Keratinocyte (primary cell): ENCODE measurements around the gene VCAN. TPM values are rescaled to one million over a fixed set of nuclear protein-coding genes. Genes with fewer than 3 reads are reported as not detected.

Source experiments
- DNase-seq: peaks from one replicate; pipeline ENCODE4 v3.0.0-alpha.2; 2011; ENCODE audit warnings: low read depth, missing footprints, low spot score
- FAIRE-seq: peaks from 2 replicates; lab custom pipeline; 2011; peaks lifted over from hg19 to GRCh38; lab: Jason Lieb, UNC
- H2AFZ ChIP-seq: 2 replicates; pipeline ENCODE4 v1.6.0; 2012; ENCODE audit warnings: low read length, control low read depth, inconsistent platforms; ENCODE audit not compliant: control insufficient read depth
- H3K27ac ChIP-seq: 2 replicates; pipeline ENCODE4 v1.5.1; 2011; ENCODE audit warnings: low read length; ENCODE audit not compliant: control insufficient read depth, insufficient read depth
- H3K27me3 ChIP-seq: 3 replicates; pipeline ENCODE4 v1.6.0; 2011; ENCODE audit warnings: low read length; ENCODE audit not compliant: control insufficient read depth, insufficient read depth; ENCODE audit errors: extremely low read depth
- H3K36me3 ChIP-seq, 2 experiments: 2 replicates in 1 of 2; 3 replicates in 1 of 2; pipeline ENCODE4 v1.5.1; 2011; ENCODE audit warnings: low read length in 2 of 2, mild to moderate bottlenecking in 1 of 2; ENCODE audit not compliant: control insufficient read depth in 2 of 2, insufficient read depth in 2 of 2; ENCODE audit errors: extremely low read depth in 1 of 2
- H3K4me1 ChIP-seq: 3 replicates; pipeline ENCODE4 v1.5.1; 2011; ENCODE audit warnings: low read length; ENCODE audit not compliant: control insufficient read depth, insufficient read depth; ENCODE audit errors: extremely low read depth
- H3K4me2 ChIP-seq: 3 replicates; pipeline ENCODE4 v1.6.0; 2011; ENCODE audit warnings: low read depth, low read length; ENCODE audit not compliant: control insufficient read depth, insufficient read depth; ENCODE audit errors: extremely low read depth
- H3K4me3 ChIP-seq, 3 experiments: fragments of 200-600 bp in 1 of 3; sonication (generic) in 1 of 3; 2 replicates in 2 of 3; 3 replicates in 1 of 3; pipeline ENCODE4 v1.5.1; 2011 to 2016; ENCODE audit warnings: low read length in 3 of 3, mild to moderate bottlenecking in 3 of 3, control low read depth in 2 of 3, inconsistent platforms in 1 of 3, low read depth in 1 of 3, mixed read lengths in 1 of 3, mixed run types in 1 of 3, moderate library complexity in 1 of 3; ENCODE audit not compliant: control insufficient read depth in 2 of 3, insufficient read depth in 2 of 3; ENCODE audit errors: extremely low read depth in 1 of 3
- H3K79me2 ChIP-seq: 2 replicates; pipeline ENCODE4 v1.6.0; 2012; ENCODE audit warnings: low read length; ENCODE audit not compliant: control insufficient read depth, insufficient read depth
- H3K9ac ChIP-seq: 3 replicates; pipeline ENCODE4 v1.6.0; 2011; ENCODE audit warnings: low read length; ENCODE audit not compliant: control insufficient read depth, insufficient read depth; ENCODE audit errors: extremely low read depth
- H3K9me1 ChIP-seq: 3 replicates; pipeline ENCODE4 v1.6.0; 2011; ENCODE audit warnings: low read length; ENCODE audit not compliant: control insufficient read depth, insufficient read depth; ENCODE audit errors: extremely low read depth
- H3K9me3 ChIP-seq: 2 replicates; pipeline ENCODE4 v1.5.1; 2012; ENCODE audit warnings: low read depth, low read length; ENCODE audit not compliant: control insufficient read depth
- H4K20me1 ChIP-seq: 3 replicates; pipeline ENCODE4 v1.6.0; 2011; ENCODE audit warnings: low read length; ENCODE audit not compliant: control insufficient read depth, insufficient read depth; ENCODE audit errors: extremely low read depth
- EZH2 ChIP-seq: IDR thresholded peaks from one replicate; pipeline ENCODE4 v1.6.1; 2012; ENCODE audit warnings: inconsistent platforms, mild to moderate bottlenecking, low read length, moderate library complexity
- dilution Hi-C: fragments of 300-500 bp; cut with MboI; formaldehyde crosslinking; loops from one replicate; pipeline ENCODE4 v1.7.0; 2020; ENCODE audit warnings: low sequenced_read_pairs; ENCODE audit not compliant: extremely low pct_ligation_motif_present
- polyA plus RNA-seq, 5 experiments: library from polyadenylated mRNA; depleted of rRNA in 3 of 5; stranded (reverse) in 3 of 5; stranded (forward) in 1 of 5; unstranded in 1 of 5; fragments of >200 nt; gene quantifications; 1 replicate in 1 of 5; 2 replicates in 3 of 5; 3 replicates in 1 of 5; pipeline versions ENCODE4 v1.2.1 to v1.2.3, GENCODE V29; 2011 to 2012; ENCODE audit warnings: missing spikeins in 2 of 5, low read depth in 1 of 5, low replicate concordance in 1 of 5
- TF ChIP-seq, protein P1 (sequence below), 3 experiments: IDR thresholded peaks in 1 of 3; conservative IDR thresholded peaks in 1 of 3; optimal IDR thresholded peaks in 1 of 3; 2 replicates in 2 of 3; 3 replicates in 1 of 3; pipeline versions ENCODE3 to v1.5.1; 2011; ENCODE audit warnings: low read length in 3 of 3, mild to moderate bottlenecking in 3 of 3, moderate library complexity in 2 of 3, control low read depth in 1 of 3, inconsistent platforms in 1 of 3; ENCODE audit not compliant: insufficient read depth in 2 of 3; ENCODE audit errors: extremely low read depth in 1 of 3

VCAN gene
- polyA plus RNA-seq, 1 donor (not counting 4 experiments of a cell fraction or from before 2014, with no cell fraction given), result 1.9 TPM

DNA sequence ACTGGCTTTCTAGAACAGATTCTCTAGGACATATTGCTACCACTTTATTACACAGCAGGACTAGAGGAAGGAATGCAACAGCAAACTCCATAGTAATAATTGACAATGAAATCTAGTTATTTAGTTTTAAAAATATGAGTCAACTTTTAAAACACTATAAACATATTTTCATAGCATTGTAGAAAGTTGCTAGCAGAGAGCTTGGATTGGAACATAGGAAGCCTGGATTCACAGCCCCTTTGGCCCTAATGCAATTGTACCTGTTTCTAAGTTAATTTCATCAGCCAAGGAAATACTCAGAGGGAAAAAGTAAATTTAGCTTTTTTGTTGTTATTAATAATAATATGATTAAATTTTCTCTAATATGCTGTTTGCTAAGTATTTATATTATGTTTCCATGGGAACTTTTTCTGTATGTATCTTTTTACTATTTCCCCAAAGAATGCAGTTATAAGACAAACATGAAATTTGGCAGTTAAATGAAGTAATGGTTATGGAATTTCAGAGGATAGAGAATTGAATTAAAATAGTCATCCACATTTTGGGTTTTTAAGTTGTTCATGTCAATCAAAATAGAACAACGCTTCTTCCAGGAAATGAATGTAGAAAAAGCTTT, 45.6 kb downstream of the VCAN start:
- H3K4me2 ChIP-seq, result no peak overlapping the region
- H3K4me3 ChIP-seq, result no peak overlapping the region
- no peaks in the 10 kb centered on the region for H3K9me3 ChIP-seq
- dilution Hi-C loops, result no loop called here
- no peaks in the 10 kb centered on the region for H3K79me2 ChIP-seq
- no peak overlapping the region for H2AFZ ChIP-seq
- no peak overlapping the region for H3K27ac ChIP-seq
- no peaks in the 10 kb centered on the region for H3K27me3 ChIP-seq
- H3K9me1 ChIP-seq, result no peaks in the 10 kb centered on the region
- H3K36me3 ChIP-seq, result no peaks in the 10 kb centered on the region
- no peak for DNase-seq
- TF ChIP-seq, protein P1, sequence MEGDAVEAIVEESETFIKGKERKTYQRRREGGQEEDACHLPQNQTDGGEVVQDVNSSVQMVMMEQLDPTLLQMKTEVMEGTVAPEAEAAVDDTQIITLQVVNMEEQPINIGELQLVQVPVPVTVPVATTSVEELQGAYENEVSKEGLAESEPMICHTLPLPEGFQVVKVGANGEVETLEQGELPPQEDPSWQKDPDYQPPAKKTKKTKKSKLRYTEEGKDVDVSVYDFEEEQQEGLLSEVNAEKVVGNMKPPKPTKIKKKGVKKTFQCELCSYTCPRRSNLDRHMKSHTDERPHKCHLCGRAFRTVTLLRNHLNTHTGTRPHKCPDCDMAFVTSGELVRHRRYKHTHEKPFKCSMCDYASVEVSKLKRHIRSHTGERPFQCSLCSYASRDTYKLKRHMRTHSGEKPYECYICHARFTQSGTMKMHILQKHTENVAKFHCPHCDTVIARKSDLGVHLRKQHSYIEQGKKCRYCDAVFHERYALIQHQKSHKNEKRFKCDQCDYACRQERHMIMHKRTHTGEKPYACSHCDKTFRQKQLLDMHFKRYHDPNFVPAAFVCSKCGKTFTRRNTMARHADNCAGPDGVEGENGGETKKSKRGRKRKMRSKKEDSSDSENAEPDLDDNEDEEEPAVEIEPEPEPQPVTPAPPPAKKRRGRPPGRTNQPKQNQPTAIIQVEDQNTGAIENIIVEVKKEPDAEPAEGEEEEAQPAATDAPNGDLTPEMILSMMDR (optimal IDR thresholded peaks at IDR 0.05 in 1 of 3, IDR thresholded peaks at IDR 0.05 in 1 of 3, conservative IDR thresholded peaks at IDR 0.05 in 1 of 3; ENCODE audit: extremely low read depth in 1 of 3, insufficient read depth in 2 of 3, low read length in 3 of 3), result peak in 1 of 3 experiments; percentile 5
- no peak for TF ChIP-seq EZH2
- H4K20me1 ChIP-seq, result no peaks in the 10 kb centered on the region
- no peaks in the 10 kb centered on the region for H3K4me1 ChIP-seq
- FAIRE-seq, result no peak
- H3K9ac ChIP-seq, result no peak overlapping the region

DNA sequence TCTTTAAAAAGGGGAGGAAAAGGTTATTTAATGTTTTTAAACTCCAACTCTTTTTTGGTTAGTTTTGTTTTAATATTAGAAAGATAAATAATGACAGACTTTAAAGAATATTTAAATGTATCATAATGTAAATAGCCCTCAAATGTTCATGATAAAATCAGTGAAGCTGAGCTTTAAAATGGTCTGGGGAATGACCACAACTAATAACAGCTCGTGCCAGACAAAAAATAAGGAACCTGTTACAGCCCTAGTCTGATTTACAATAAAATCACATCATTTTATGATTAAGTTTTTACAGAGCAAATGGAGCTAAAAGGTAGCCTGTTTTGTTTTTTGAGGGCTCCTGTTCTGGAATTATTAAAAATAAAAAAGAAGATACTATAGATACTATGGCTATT, 46.1 kb downstream of the VCAN start:
- no peak overlapping the region for H3K27ac ChIP-seq
- H3K9ac ChIP-seq, result no peak overlapping the region
- H3K4me3 ChIP-seq, result no peak overlapping the region
- FAIRE-seq (no peak), DNase-seq (no peak)
- H3K79me2 ChIP-seq, result no peaks in the 10 kb centered on the region
- no peaks in the 10 kb centered on the region for H3K36me3 ChIP-seq
- TF ChIP-seq, protein P1 (optimal IDR thresholded peaks at IDR 0.05 in 1 of 3, IDR thresholded peaks at IDR 0.05 in 1 of 3, conservative IDR thresholded peaks at IDR 0.05 in 1 of 3; ENCODE audit: extremely low read depth in 1 of 3, insufficient read depth in 2 of 3, low read length in 3 of 3), result no peak
- TF ChIP-seq EZH2, result no peak
- no peaks in the 10 kb centered on the region for H4K20me1 ChIP-seq
- no peaks in the 10 kb centered on the region for H3K9me1 ChIP-seq
- no peaks in the 10 kb centered on the region for H3K27me3 ChIP-seq
- H3K4me2 ChIP-seq, result no peak overlapping the region
- no peaks in the 10 kb centered on the region for H3K4me1 ChIP-seq
- dilution Hi-C loops, result no loop called here
- no peaks in the 10 kb centered on the region for H3K9me3 ChIP-seq
- no peak overlapping the region for H2AFZ ChIP-seq
